OCI-LY3 (cell line): Measurements from ENCODE around the gene SH2D6.

ENCODE experiments used
- EZH2phosphoT487 ChIP-seq: fragments of 200-600 bp; shearing (Covaris generic); IDR thresholded peaks from 2 replicates; pipeline ENCODE4 v1.6.1; 2018; ENCODE audit warnings: antibody characterized with exemption, mixed run types, low read depth
- TF ChIP-seq, protein P1 (sequence below): fragments of 200-600, 300-600 bp; sonication (generic); IDR thresholded peaks from 2 replicates; pipeline ENCODE4 v1.5.1; 2014; ENCODE audit warnings: antibody characterized with exemption, low read length, low read depth

DNA sequence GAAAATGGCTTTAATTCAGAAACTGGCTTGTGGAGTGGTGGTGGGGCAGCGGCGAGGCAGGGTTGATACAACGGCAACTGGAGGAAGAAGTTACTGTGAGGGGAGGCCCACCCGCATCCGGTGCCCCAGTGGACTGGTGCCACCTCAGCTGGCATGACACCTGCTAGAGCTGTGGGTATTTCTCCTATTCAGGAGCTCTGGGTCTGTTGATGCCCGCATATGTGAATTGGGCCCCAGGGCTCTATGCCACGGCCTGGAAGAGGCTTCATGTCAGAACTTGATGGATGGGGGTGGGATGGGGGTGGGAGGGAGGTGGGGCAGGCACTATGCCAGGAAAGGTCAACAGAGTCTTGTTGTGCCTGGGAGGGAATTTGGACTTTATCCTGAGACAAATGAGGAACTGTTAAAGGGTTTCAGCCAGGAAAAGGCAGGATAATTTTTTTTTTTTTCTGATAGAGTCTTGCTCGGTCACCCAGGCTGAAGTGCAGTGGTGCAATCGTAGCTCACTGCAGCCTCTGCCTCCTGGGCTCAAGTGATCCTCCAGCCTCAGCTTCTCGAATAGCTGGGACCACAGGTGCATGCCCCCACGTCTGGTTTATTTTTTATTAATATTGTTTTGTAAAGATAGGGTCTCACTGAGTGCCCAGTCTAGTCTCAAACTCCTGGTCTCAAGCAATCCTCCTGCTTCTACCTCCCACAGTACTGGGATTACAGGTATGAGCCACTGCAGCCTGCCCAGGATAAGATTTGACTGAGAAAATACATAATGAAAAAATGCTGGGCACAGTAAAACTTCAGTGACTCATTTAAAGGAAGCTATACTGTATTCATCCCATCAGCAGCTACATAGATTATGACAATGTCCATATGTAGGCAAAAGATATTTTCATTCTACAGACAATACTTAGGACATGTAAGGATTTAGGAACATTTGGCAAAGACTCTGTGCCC, 52.6 kb downstream of the SH2D6 start:
- TF ChIP-seq, protein P1, sequence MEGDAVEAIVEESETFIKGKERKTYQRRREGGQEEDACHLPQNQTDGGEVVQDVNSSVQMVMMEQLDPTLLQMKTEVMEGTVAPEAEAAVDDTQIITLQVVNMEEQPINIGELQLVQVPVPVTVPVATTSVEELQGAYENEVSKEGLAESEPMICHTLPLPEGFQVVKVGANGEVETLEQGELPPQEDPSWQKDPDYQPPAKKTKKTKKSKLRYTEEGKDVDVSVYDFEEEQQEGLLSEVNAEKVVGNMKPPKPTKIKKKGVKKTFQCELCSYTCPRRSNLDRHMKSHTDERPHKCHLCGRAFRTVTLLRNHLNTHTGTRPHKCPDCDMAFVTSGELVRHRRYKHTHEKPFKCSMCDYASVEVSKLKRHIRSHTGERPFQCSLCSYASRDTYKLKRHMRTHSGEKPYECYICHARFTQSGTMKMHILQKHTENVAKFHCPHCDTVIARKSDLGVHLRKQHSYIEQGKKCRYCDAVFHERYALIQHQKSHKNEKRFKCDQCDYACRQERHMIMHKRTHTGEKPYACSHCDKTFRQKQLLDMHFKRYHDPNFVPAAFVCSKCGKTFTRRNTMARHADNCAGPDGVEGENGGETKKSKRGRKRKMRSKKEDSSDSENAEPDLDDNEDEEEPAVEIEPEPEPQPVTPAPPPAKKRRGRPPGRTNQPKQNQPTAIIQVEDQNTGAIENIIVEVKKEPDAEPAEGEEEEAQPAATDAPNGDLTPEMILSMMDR, result no peak
- no peak for TF ChIP-seq EZH2phosphoT487
